Liver (tissue), 9 donors: Measurements from ENCODE around the gene KLHDC10. TPM values are rescaled to one million over a fixed set of nuclear protein-coding genes. Genes with fewer than 3 reads are reported as not detected.

Experiments used
- DNase-seq: peaks from one replicate; pipeline ENCODE4 v3.0.0-alpha.2; 2017; ENCODE audit warnings: low spot score
- H3K27ac ChIP-seq, 2 donors: one replicate each; pipeline ENCODE4 v1.7.0; 2013; ENCODE audit warnings: inconsistent platforms in 2 of 2, low read length in 2 of 2, control low read depth in 1 of 2, low read depth in 1 of 2, mild to moderate bottlenecking in 1 of 2
- H3K27me3 ChIP-seq, 4 donors: one replicate each; pipeline versions ENCODE4 v1.6.1 to v1.7.0; 2013; ENCODE audit warnings: low read length in 3 of 4, inconsistent platforms in 1 of 4, mild to moderate bottlenecking in 1 of 4, moderate library complexity in 1 of 4; ENCODE audit not compliant: control insufficient read depth in 4 of 4, insufficient read depth in 4 of 4
- H3K36me3 ChIP-seq, 4 donors: one replicate each; pipeline versions ENCODE4 v1.6.1 to v1.7.0; 2013; ENCODE audit warnings: low read length in 3 of 4, mild to moderate bottlenecking in 3 of 4, low read depth in 1 of 4, moderate library complexity in 1 of 4; ENCODE audit not compliant: control insufficient read depth in 4 of 4, insufficient read depth in 3 of 4
- H3K4me1 ChIP-seq, 4 donors: one replicate each; pipeline versions ENCODE4 v1.6.1 to v1.7.0; 2013; ENCODE audit warnings: low read length in 3 of 4, mild to moderate bottlenecking in 3 of 4, moderate library complexity in 1 of 4; ENCODE audit not compliant: control insufficient read depth in 4 of 4, insufficient read depth in 4 of 4
- H3K4me3 ChIP-seq, 3 donors: one replicate each; pipeline versions ENCODE4 v1.6.1 to v1.7.0; 2013; ENCODE audit warnings: low read length in 3 of 3, control low read depth in 1 of 3, low read depth in 1 of 3, mild to moderate bottlenecking in 1 of 3
- H3K9ac ChIP-seq, 2 donors: one replicate each; pipeline ENCODE4 v1.7.0; 2013; ENCODE audit warnings: low read length in 2 of 2, mild to moderate bottlenecking in 2 of 2, moderate library complexity in 2 of 2, control low read depth in 1 of 2, low read depth in 1 of 2
- H3K9me3 ChIP-seq, 4 donors: one replicate each; pipeline versions ENCODE4 v1.6.1 to v1.7.0; 2013; ENCODE audit warnings: low read length in 3 of 4; ENCODE audit not compliant: control insufficient read depth in 4 of 4
- ATF3 ChIP-seq: IDR thresholded peaks from 2 replicates; pipeline ENCODE4 v1.6.1; 2016; ENCODE audit warnings: antibody characterized with exemption
- CTCF ChIP-seq: fragments of 150-350 bp; IDR thresholded peaks from 2 replicates; pipeline ENCODE4 v1.5.1; 2017; ENCODE audit warnings: improper control_type of control experiment, low read depth, low read length; ENCODE audit not compliant: missing input control
- EGR1 ChIP-seq, 2 donors: IDR thresholded peaks; 2 replicates each; pipeline ENCODE4 v1.6.1; 2016 to 2018; ENCODE audit warnings: antibody characterized with exemption in 2 of 2, low read depth in 2 of 2
- FOXA1 ChIP-seq: IDR thresholded peaks from 2 replicates; pipeline ENCODE4 v1.6.1; 2016; ENCODE audit warnings: antibody characterized with exemption
- FOXA2 ChIP-seq: IDR thresholded peaks from 2 replicates; pipeline ENCODE4 v1.6.1; 2016; ENCODE audit warnings: antibody characterized with exemption
- GABPA ChIP-seq, 2 donors: IDR thresholded peaks in 1 of 2; conservative IDR thresholded peaks in 1 of 2; 2 replicates each; pipeline ENCODE4 v1.6.1; 2016; ENCODE audit warnings: antibody characterized with exemption in 2 of 2, mild to moderate bottlenecking in 1 of 2, moderate library complexity in 1 of 2
- HNF4A ChIP-seq, 2 donors: conservative IDR thresholded peaks; 2 replicates each; pipeline ENCODE4 v1.6.1; 2016; ENCODE audit warnings: antibody characterized with exemption in 2 of 2, mild to moderate bottlenecking in 2 of 2
- HNF4G ChIP-seq: IDR thresholded peaks from 2 replicates; pipeline ENCODE4 v1.6.1; 2016; ENCODE audit warnings: antibody characterized with exemption
- JUND ChIP-seq, 2 donors: IDR thresholded peaks; 2 replicates each; pipeline ENCODE4 v1.6.1; 2016; ENCODE audit warnings: antibody characterized with exemption in 2 of 2
- RAD21 ChIP-seq, 2 donors: IDR thresholded peaks; 2 replicates each; pipeline ENCODE4 v1.6.1; 2016; ENCODE audit warnings: antibody characterized with exemption in 2 of 2, mild to moderate bottlenecking in 2 of 2
- REST ChIP-seq: IDR thresholded peaks from 2 replicates; pipeline ENCODE4 v1.6.1; 2016; ENCODE audit warnings: antibody characterized with exemption, mild to moderate bottlenecking
- RXRA ChIP-seq, 2 donors: IDR thresholded peaks; 2 replicates each; pipeline ENCODE4 v1.6.1; 2017 to 2018; ENCODE audit warnings: antibody characterized with exemption in 2 of 2, mild to moderate bottlenecking in 1 of 2
- SP1 ChIP-seq: IDR thresholded peaks from 2 replicates; pipeline ENCODE4 v1.6.1; 2018; ENCODE audit warnings: antibody characterized with exemption, mild to moderate bottlenecking
- TAF1 ChIP-seq: conservative IDR thresholded peaks from 2 replicates; pipeline ENCODE4 v1.6.1; 2016; ENCODE audit warnings: antibody characterized with exemption, mild to moderate bottlenecking
- YY1 ChIP-seq: IDR thresholded peaks from 2 replicates; pipeline ENCODE4 v1.6.1; 2016; ENCODE audit warnings: antibody characterized with exemption, mild to moderate bottlenecking
- ZBTB33 ChIP-seq: IDR thresholded peaks from 2 replicates; pipeline ENCODE4 v1.6.1; 2016; ENCODE audit warnings: antibody characterized with exemption
- WGBS: extraction: QIAGEN DNeasy Blood & Tissue Kit; methylation state at CpG from one replicate; pipeline ENCODE4 v1.1.7; 2013; 5-methylcytosine and 5-hydroxymethylcytosine counted together
- polyA plus RNA-seq, 2 donors: library from polyadenylated mRNA; stranded (reverse) in 1 of 2; unstranded in 1 of 2; fragments of 200-250 nt in 1 of 2; fragments of >200 nt in 1 of 2; fragmentation: Nextera tagmentation in 1 of 2; extraction: Ambion mirVana in 1 of 2; gene quantifications; one replicate each; pipeline versions ENCODE4 v1.2.1 to v1.2.3, GENCODE V29; 2013 to 2015
- total RNA-seq, 2 donors: library from RNA; depleted of rRNA; stranded (reverse); fragments of >200 nt; gene quantifications; one replicate each; pipeline ENCODE4 v1.2.3, GENCODE V29; 2014
- TF ChIP-seq, protein P1 (sequence below): IDR thresholded peaks from 2 replicates; pipeline ENCODE4 v1.6.1; 2016; ENCODE audit warnings: antibody characterized with exemption
- donor health status: healthy.
- donor health status: healthy.
- donor health status: healthy.
- donor health status: healthy.
- donor health status: healthy.

The KLHDC10 gene
- total and polyA plus RNA-seq, 4 donors, result 10.8 to 31.2 (median 17.4) TPM

DNA sequence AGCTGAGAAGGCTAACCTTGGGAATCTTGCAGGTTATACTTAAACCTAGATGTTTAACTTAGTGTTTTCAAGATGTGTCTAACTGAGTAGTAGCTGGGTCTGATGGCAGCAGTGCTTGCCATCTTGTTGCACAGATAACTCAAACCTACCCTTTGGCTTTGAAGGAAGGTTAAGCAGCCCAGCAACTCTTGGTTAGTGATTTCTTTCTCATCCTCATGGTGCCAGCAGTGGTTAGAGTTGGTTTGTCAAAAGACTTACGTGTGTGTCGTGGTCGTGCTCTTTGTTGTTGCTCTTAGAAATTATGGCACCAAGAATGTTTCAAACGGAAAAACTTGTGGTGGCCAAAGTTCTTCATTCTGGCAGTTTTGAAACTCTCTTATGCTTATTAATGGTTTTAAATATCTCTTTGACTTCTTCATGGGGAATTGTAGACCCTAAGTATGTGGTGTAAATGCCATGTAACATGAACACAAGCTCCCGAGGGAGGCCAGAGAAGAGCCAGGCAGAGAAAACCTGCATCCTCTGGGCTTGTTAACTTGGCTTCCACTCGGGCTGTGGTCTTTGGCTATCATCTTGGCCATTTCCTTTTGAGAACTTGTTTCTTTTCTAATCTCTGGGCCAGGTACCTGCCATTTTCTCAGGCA is 61.0 kb downstream of the KLHDC10 start:
- H3K27ac ChIP-seq, result no peak overlapping the region
- no peak for DNase-seq
- no peaks in the 10 kb centered on the region for H3K9me3 ChIP-seq
- TF ChIP-seq CTCF (no peak), SP1 (no peak), FOXA1 (no peak), RXRA (IDR thresholded peaks at IDR 0.05) (no peak), TAF1 (no peak), RAD21 (IDR thresholded peaks at IDR 0.05) (no peak), YY1 (no peak), REST (no peak), ATF3 (no peak), ZBTB33 (no peak), EGR1 (IDR thresholded peaks at IDR 0.05; ENCODE audit: low read depth in 2 of 2) (no peak), HNF4G (no peak), GABPA (IDR thresholded peaks at IDR 0.05 in 1 of 2, conservative IDR thresholded peaks at IDR 0.05 in 1 of 2) (no peak), HNF4A (conservative IDR thresholded peaks at IDR 0.05) (no peak), FOXA2 (no peak), JUND (IDR thresholded peaks at IDR 0.05) (no peak)
- TF ChIP-seq, protein P1, sequence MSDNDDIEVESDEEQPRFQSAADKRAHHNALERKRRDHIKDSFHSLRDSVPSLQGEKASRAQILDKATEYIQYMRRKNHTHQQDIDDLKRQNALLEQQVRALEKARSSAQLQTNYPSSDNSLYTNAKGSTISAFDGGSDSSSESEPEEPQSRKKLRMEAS, result no peak
- no peaks in the 10 kb centered on the region for H3K27me3 ChIP-seq
- H3K36me3 ChIP-seq, result peaks cover 8 to 57% (median 46%) of the 10 kb centered on the region in 4 donors
- 94% methylated on average over 6 of the region's 6 CpGs for WGBS
- no peak overlapping the region for H3K4me3 ChIP-seq
- no peak overlapping the region for H3K9ac ChIP-seq
- no peaks in the 10 kb centered on the region for H3K4me1 ChIP-seq
